ENCODE data around the gene CNOT1.

CNOT1 gene

GRCh38 chr16:58511933-58512815, 117.5 kb downstream of the CNOT1 start:
- Histone ChIP-seq H3K36me3 (ENCODE audit: control insufficient read depth, insufficient read depth, low read length) (peaks cover 17% of the 10 kb centered on the region), H3K4me3 (ENCODE audit: low read depth, low read length) (no peak overlapping the region), H3K4me1 (ENCODE audit: control insufficient read depth, insufficient read depth, low read length) (peaks cover 3% of the 10 kb centered on the region), H3K27me3 (ENCODE audit: control insufficient read depth, insufficient read depth, low read length) (no peaks in the 10 kb centered on the region), H3K9ac (ENCODE audit: low read depth, low read length) (no peak overlapping the region), H3K9me3 (ENCODE audit: control insufficient read depth, insufficient read depth, low read length) (no peaks in the 10 kb centered on the region)

- H3K4me1 ChIP-seq (ENCODE audit: control insufficient read depth, insufficient read depth, low read length): no peaks in the 10 kb centered on the region
- peaks cover 9% of the 10 kb centered on the region for H3K36me3 ChIP-seq (ENCODE audit: control insufficient read depth, insufficient read depth, low read length)
- no peak overlapping the region for H3K9ac ChIP-seq (ENCODE audit: low read depth, low read length)
- no peaks in the 10 kb centered on the region for H3K9me3 ChIP-seq (ENCODE audit: control insufficient read depth, insufficient read depth, low read length)
- no peaks in the 10 kb centered on the region for H3K27me3 ChIP-seq (ENCODE audit: control insufficient read depth, insufficient read depth, low read length)
- no peak overlapping the region for H3K4me3 ChIP-seq (ENCODE audit: low read depth, low read length)
These were observed 118.6 kb downstream of the CNOT1 start for GRCh38 chr16:58510776-58511628.

GRCh38 chr16:58510097-58510775, 119.4 kb downstream of the CNOT1 start:
- Histone ChIP-seq H3K9ac (ENCODE audit: low read depth, low read length) (no peak overlapping the region), H3K4me1 (ENCODE audit: control insufficient read depth, insufficient read depth, low read length) (no peaks in the 10 kb centered on the region), H3K9me3 (ENCODE audit: control insufficient read depth, insufficient read depth, low read length) (no peaks in the 10 kb centered on the region), H3K27me3 (ENCODE audit: control insufficient read depth, insufficient read depth, low read length) (no peaks in the 10 kb centered on the region), H3K4me3 (ENCODE audit: low read depth, low read length) (no peak overlapping the region), H3K36me3 (ENCODE audit: control insufficient read depth, insufficient read depth, low read length) (peaks cover 9% of the 10 kb centered on the region)

GRCh38 chr16:58509256-58510096, 120.2 kb downstream of the CNOT1 start:
- Histone ChIP-seq H3K4me1 (ENCODE audit: control insufficient read depth, insufficient read depth, low read length) (no peaks in the 10 kb centered on the region), H3K36me3 (ENCODE audit: control insufficient read depth, insufficient read depth, low read length) (peaks cover 9% of the 10 kb centered on the region), H3K27me3 (ENCODE audit: control insufficient read depth, insufficient read depth, low read length) (no peaks in the 10 kb centered on the region), H3K9me3 (ENCODE audit: control insufficient read depth, insufficient read depth, low read length) (no peaks in the 10 kb centered on the region), H3K9ac (ENCODE audit: low read depth, low read length) (no peak overlapping the region), H3K4me3 (ENCODE audit: low read depth, low read length) (no peak overlapping the region)

- Histone ChIP-seq H3K27me3 (ENCODE audit: control insufficient read depth, insufficient read depth, low read length) (no peaks in the 10 kb centered on the region), H3K4me1 (ENCODE audit: control insufficient read depth, insufficient read depth, low read length) (no peaks in the 10 kb centered on the region)
These were observed 120.9 kb downstream of the CNOT1 start for GRCh38 chr16:58508671-58509251.

GRCh38 chr16:58507963-58508670, 121.5 kb downstream of the CNOT1 start:
- Histone ChIP-seq H3K36me3 (ENCODE audit: control insufficient read depth, insufficient read depth, low read length) (peaks cover 19% of the 10 kb centered on the region), H3K27me3 (ENCODE audit: control insufficient read depth, insufficient read depth, low read length) (no peaks in the 10 kb centered on the region), H3K4me3 (ENCODE audit: low read depth, low read length) (no peak overlapping the region), H3K9me3 (ENCODE audit: control insufficient read depth, insufficient read depth, low read length) (no peaks in the 10 kb centered on the region), H3K4me1 (ENCODE audit: control insufficient read depth, insufficient read depth, low read length) (no peaks in the 10 kb centered on the region), H3K9ac (ENCODE audit: low read depth, low read length) (no peak overlapping the region)

More at GRCh38 chr16:58508671-58509251, 120.9 kb downstream of the CNOT1 start:
- Histone ChIP-seq H3K36me3 (ENCODE audit: control insufficient read depth, insufficient read depth, low read length) (peaks cover 16% of the 10 kb centered on the region), H3K4me3 (ENCODE audit: low read depth, low read length) (no peak overlapping the region), H3K9ac (ENCODE audit: low read depth, low read length) (no peak overlapping the region), H3K9me3 (ENCODE audit: control insufficient read depth, insufficient read depth, low read length) (no peaks in the 10 kb centered on the region)

- H3K9ac ChIP-seq (ENCODE audit: low read depth, low read length): no peak overlapping the region
- no peak overlapping the region for H3K4me3 ChIP-seq (ENCODE audit: low read depth, low read length)
- H3K36me3 ChIP-seq (ENCODE audit: control insufficient read depth, insufficient read depth, low read length): peaks cover 19% of the 10 kb centered on the region
- H3K9me3 ChIP-seq (ENCODE audit: control insufficient read depth, insufficient read depth, low read length): no peaks in the 10 kb centered on the region
- H3K27me3 ChIP-seq (ENCODE audit: control insufficient read depth, insufficient read depth, low read length): no peaks in the 10 kb centered on the region
- H3K4me1 ChIP-seq (ENCODE audit: control insufficient read depth, insufficient read depth, low read length): no peaks in the 10 kb centered on the region
These were observed 122.2 kb downstream of the CNOT1 start for GRCh38 chr16:58507195-58507962.

- Histone ChIP-seq H3K27me3 (ENCODE audit: control insufficient read depth, insufficient read depth, low read length) (no peaks in the 10 kb centered on the region), H3K36me3 (ENCODE audit: control insufficient read depth, insufficient read depth, low read length) (peaks cover 19% of the 10 kb centered on the region), H3K4me3 (ENCODE audit: low read depth, low read length) (no peak overlapping the region), H3K9me3 (ENCODE audit: control insufficient read depth, insufficient read depth, low read length) (no peaks in the 10 kb centered on the region), H3K9ac (ENCODE audit: low read depth, low read length) (no peak overlapping the region), H3K4me1 (ENCODE audit: control insufficient read depth, insufficient read depth, low read length) (no peaks in the 10 kb centered on the region)
These were observed 123.1 kb downstream of the CNOT1 start for GRCh38 chr16:58506241-58507194.

GRCh38 chr16:58503863-58504688, 125.5 kb downstream of the CNOT1 start:
- H3K9me3 ChIP-seq (ENCODE audit: control insufficient read depth, insufficient read depth, low read length): no peaks in the 10 kb centered on the region
- H3K4me3 ChIP-seq (ENCODE audit: low read depth, low read length): no peak overlapping the region
- H3K36me3 ChIP-seq (ENCODE audit: control insufficient read depth, insufficient read depth, low read length): peaks cover 11% of the 10 kb centered on the region
- no peak overlapping the region for H3K9ac ChIP-seq (ENCODE audit: low read depth, low read length)
- H3K4me1 ChIP-seq (ENCODE audit: control insufficient read depth, insufficient read depth, low read length): peaks cover 4% of the 10 kb centered on the region
- H3K27me3 ChIP-seq (ENCODE audit: control insufficient read depth, insufficient read depth, low read length): no peaks in the 10 kb centered on the region

Measured in iPS-15b (cell line).